ENCODE measurements around the gene DYNC1I2. TPM values are rescaled to one million over a fixed set of nuclear protein-coding genes. Genes with fewer than 3 reads are reported as not detected.
A peak's percentile ranks its signal among the peaks of the same experiment; 100 is the strongest.
"Not testable (repeated sequence)": the region's sequence is repeated elsewhere in the genome, so short reads cannot be mapped to it uniquely, and the experiment has no call there.

DYNC1I2 gene
- total RNA-seq, 1 donor from 2014 or later: 49.7 TPM

- Mint-ChIP-seq H3K27me3 (no peaks in the 10 kb centered on the region), H3K9me3 (peaks cover 6% of the 10 kb centered on the region), H3K27ac (no peak overlapping the region), H3K4me1 (no peaks in the 10 kb centered on the region), H3K36me3 (ENCODE audit: low read depth) (peaks cover 37% of the 10 kb centered on the region), H3K4me3 (no peak overlapping the region)
- intact Hi-C loops (cut with micrococcal nuclease): no loop called here
- DNase-seq: no peak
Measured at GRCh38 chr2:171771463-171771862, 84.2 kb downstream of the DYNC1I2 start.

DNA sequence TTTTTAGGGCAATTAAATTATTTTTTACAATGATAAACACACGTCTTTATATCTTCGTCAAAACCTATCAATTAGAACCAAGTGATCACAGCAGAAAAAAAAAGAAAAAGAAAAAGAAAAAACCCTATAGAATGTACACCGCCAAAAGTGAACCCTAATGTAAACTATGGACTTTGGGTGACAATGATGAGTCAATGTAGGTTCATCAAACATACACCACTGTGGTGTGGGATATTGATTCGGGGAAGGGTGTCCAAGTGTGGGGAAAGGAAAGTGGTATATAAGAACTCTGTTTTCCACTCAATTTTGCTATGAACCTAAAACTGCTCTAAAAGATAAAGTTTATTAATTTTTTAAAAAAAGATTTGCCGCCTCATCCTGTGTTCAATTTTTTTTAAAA lies 85.1 kb downstream of the DYNC1I2 start:
- intact Hi-C loops (cut with micrococcal nuclease): no loop called here
- no peak overlapping the region for H3K27ac Mint-ChIP-seq
- H3K4me3 Mint-ChIP-seq: no peak overlapping the region
- no peak for DNase-seq
- H3K27me3 Mint-ChIP-seq: no peaks in the 10 kb centered on the region
- H3K4me1 Mint-ChIP-seq: no peaks in the 10 kb centered on the region
- H3K9me3 Mint-ChIP-seq: peaks cover 6% of the 10 kb centered on the region
- H3K36me3 Mint-ChIP-seq (ENCODE audit: low read depth): peaks cover 36% of the 10 kb centered on the region

DNA sequence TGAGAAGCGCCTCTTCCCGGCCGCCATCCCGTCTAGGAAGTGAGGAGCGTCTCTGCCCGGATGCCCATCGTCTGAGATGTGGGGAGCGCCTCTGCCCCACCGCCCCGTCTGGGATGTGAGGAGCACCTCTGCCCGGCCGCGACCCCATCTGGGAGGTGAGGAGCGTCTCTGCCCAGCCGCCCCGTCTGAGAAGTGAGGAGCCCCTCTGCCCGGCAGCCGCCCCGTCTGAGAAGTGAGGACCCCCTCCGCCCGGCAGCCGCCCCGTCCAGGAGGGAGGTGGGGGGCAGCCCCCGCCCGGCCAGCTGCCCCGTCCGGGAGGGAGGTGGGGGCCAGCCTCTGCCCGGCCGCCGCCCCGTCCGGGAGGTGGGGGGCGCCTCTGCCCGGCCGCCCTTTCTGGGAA lies 87.3 kb downstream of the DYNC1I2 start:
- H3K27ac Mint-ChIP-seq; DNase-seq; H3K27me3 Mint-ChIP-seq; intact Hi-C loops (cut with micrococcal nuclease); H3K4me1 Mint-ChIP-seq; H3K4me3 Mint-ChIP-seq; H3K9me3 Mint-ChIP-seq: not testable (repeated sequence)
- peaks cover 38% of the 10 kb centered on the region for H3K36me3 Mint-ChIP-seq (ENCODE audit: low read depth)

GRCh38 chr2:171778515-171778914 lies 91.2 kb downstream of the DYNC1I2 start:
- H3K4me1 Mint-ChIP-seq: no peaks in the 10 kb centered on the region
- H3K9me3 Mint-ChIP-seq: peaks cover 6% of the 10 kb centered on the region
- intact Hi-C loops (cut with micrococcal nuclease): no loop called here
- no peaks in the 10 kb centered on the region for H3K27me3 Mint-ChIP-seq
- peak; percentile 47 for DNase-seq
- H3K27ac Mint-ChIP-seq: no peak overlapping the region
- no peak overlapping the region for H3K4me3 Mint-ChIP-seq
- H3K36me3 Mint-ChIP-seq (ENCODE audit: low read depth): peaks cover 34% of the 10 kb centered on the region

GRCh38 chr2:171785450-171785849 lies 98.2 kb downstream of the DYNC1I2 start:
- Mint-ChIP-seq H3K27me3 (no peaks in the 10 kb centered on the region), H3K36me3 (ENCODE audit: low read depth) (peaks cover 51% of the 10 kb centered on the region), H3K4me1 (no peaks in the 10 kb centered on the region), H3K27ac (no peak overlapping the region), H3K9me3 (no peaks in the 10 kb centered on the region), H3K4me3 (no peak overlapping the region)
- DNase-seq: no peak
- intact Hi-C loops (cut with micrococcal nuclease): no loop called here

DNA sequence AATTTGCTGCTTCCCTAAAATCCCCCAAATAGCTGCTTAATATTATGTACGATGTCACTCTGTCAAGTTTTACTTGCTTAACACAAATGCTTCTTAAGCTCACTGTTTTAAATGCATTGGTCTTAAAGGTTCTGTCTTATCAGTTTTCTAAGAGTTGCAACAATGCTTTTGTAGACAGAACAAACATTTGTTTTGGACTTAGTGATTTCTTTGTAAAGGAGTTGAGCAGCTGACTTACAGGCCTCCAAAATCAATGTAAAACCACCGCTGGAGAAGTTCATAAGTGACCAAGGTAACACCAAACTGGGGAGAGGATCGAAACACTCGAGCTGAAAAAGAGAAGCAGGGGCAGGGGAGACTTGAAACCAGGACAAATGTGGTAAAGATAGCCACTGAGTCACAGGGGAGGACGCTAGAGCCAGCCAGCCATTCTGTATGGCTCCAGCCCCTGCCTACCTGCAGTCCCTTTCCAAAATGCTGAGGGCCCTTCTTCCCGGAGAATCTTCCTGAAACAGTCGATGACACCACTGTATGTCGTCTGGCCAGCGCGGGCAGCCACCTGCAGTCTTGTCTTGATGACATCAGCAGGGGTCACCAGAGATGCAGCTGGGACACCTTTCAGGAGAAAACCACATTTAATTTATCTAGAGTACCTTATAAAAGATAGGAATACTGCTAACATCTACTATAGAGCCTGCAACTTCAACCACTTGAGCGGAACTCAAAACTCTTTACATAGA lies 100.2 kb downstream of the DYNC1I2 start:
- H3K36me3 Mint-ChIP-seq (ENCODE audit: low read depth): peaks cover 53% of the 10 kb centered on the region
- no peak overlapping the region for H3K27ac Mint-ChIP-seq
- intact Hi-C loops (cut with micrococcal nuclease): no loop called here

GRCh38 chr2:171788316-171788993 lies 101.2 kb downstream of the DYNC1I2 start:
- Mint-ChIP-seq H3K36me3 (ENCODE audit: low read depth) (peaks cover 52% of the 10 kb centered on the region), H3K27ac (peak overlapping the region; percentile 66), H3K27me3 (no peaks in the 10 kb centered on the region), H3K9me3 (no peaks in the 10 kb centered on the region), H3K4me1 (peaks cover under 1% of the 10 kb centered on the region), H3K4me3 (no peak overlapping the region)
- intact Hi-C loops (cut with micrococcal nuclease): no loop called here
- no peak for DNase-seq

More for the DNA sequence above, 100.2 kb downstream of the DYNC1I2 start:
- Mint-ChIP-seq H3K4me3 (no peak overlapping the region), H3K9me3 (no peaks in the 10 kb centered on the region), H3K4me1 (no peaks in the 10 kb centered on the region), H3K27me3 (no peaks in the 10 kb centered on the region)
- DNase-seq: no peak

GRCh38 chr2:171789956-171790355 lies 102.7 kb downstream of the DYNC1I2 start:
- Mint-ChIP-seq H3K4me1 (peaks cover 12% of the 10 kb centered on the region), H3K36me3 (ENCODE audit: low read depth) (peaks cover 49% of the 10 kb centered on the region), H3K9me3 (no peaks in the 10 kb centered on the region), H3K27ac (no peak overlapping the region), H3K27me3 (no peaks in the 10 kb centered on the region), H3K4me3 (no peak overlapping the region)
- no peak for DNase-seq
- intact Hi-C loops (cut with micrococcal nuclease): loop anchor here (10.0 kb wide), 2 partner anchors 65 to 135 kb away; partner anchors contain the start of gene HAT1

GRCh38 chr2:171791361-171791760 lies 104.1 kb downstream of the DYNC1I2 start:
- Mint-ChIP-seq H3K27ac (no peak overlapping the region), H3K4me1 (peaks cover 15% of the 10 kb centered on the region), H3K27me3 (no peaks in the 10 kb centered on the region), H3K4me3 (no peak overlapping the region), H3K36me3 (ENCODE audit: low read depth) (peaks cover 42% of the 10 kb centered on the region), H3K9me3 (no peaks in the 10 kb centered on the region)
- intact Hi-C loops (cut with micrococcal nuclease): loop anchor here (10.0 kb wide), 2 partner anchors 67 to 133 kb away; partner anchors contain the start of gene HAT1
- no peak for DNase-seq

DNA sequence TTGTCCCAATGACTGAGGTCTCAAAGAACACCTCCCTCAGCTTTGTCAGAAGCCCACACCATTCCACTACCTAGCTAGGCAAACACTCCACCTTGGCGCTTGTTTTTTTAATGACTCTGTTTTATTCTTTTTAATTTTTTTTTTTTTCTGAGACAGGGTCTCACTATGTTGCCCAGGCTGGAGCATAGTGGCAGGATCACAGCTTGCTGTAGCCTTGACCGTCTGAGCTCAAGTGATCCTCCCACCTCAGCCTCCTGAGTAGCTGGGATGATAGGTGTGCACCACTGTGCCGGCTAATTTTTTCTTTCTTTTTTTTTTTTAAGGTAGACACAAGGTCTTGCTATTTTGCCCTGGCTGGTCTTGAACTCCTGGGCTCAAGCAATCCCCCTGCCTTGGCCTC lies 104.9 kb downstream of the DYNC1I2 start:
- H3K4me3 Mint-ChIP-seq: no peak overlapping the region
- no peak for DNase-seq
- H3K27ac Mint-ChIP-seq: no peak overlapping the region
- H3K27me3 Mint-ChIP-seq: no peaks in the 10 kb centered on the region
- intact Hi-C loops (cut with micrococcal nuclease): loop anchor here (10.0 kb wide), 2 partner anchors 67 to 133 kb away; partner anchors contain the start of gene HAT1
- H3K9me3 Mint-ChIP-seq: no peaks in the 10 kb centered on the region
- peaks cover 35% of the 10 kb centered on the region for H3K36me3 Mint-ChIP-seq (ENCODE audit: low read depth)
- peaks cover 15% of the 10 kb centered on the region for H3K4me1 Mint-ChIP-seq

DNA sequence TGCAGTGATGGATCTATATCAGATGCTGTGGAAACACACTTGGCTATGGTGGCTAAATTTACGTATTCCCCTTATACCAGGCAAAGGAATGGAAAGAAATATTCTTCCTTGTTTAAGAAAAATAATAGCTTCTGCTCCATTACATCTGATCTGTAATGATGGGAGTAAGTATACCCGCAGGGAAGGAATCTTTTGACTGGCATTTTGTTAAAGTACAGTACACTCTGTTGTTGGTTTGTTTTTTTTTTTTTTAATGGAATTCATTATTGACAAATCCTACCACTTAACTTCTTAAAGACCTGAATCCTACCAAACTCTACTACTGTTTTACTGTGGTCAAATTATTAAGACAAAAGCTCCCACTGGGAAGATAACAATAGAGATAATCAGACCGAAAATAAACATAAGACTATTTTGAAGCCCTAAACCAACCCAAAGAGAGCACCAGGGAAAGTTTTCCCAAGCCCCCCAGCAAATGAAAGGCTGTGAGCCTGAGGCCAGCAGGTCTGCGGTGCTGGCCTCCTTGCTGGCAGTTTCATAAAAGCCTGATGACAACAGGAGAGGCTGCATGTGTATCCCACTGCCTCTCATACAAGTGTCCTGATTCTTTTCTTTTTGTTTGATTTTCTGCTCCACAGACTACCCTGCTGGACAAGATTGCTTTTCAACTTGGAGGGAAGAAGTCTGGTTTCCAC lies 105.8 kb downstream of the DYNC1I2 start:
- Mint-ChIP-seq H3K4me3 (no peak overlapping the region), H3K9me3 (no peaks in the 10 kb centered on the region), H3K4me1 (peaks cover 15% of the 10 kb centered on the region), H3K27ac (no peak overlapping the region), H3K27me3 (no peaks in the 10 kb centered on the region), H3K36me3 (ENCODE audit: low read depth) (peaks cover 29% of the 10 kb centered on the region)
- DNase-seq: no peak
- intact Hi-C loops (cut with micrococcal nuclease): loop anchor here (10.0 kb wide), 2 partner anchors 68 to 132 kb away; partner anchors contain the start of gene HAT1

DNA sequence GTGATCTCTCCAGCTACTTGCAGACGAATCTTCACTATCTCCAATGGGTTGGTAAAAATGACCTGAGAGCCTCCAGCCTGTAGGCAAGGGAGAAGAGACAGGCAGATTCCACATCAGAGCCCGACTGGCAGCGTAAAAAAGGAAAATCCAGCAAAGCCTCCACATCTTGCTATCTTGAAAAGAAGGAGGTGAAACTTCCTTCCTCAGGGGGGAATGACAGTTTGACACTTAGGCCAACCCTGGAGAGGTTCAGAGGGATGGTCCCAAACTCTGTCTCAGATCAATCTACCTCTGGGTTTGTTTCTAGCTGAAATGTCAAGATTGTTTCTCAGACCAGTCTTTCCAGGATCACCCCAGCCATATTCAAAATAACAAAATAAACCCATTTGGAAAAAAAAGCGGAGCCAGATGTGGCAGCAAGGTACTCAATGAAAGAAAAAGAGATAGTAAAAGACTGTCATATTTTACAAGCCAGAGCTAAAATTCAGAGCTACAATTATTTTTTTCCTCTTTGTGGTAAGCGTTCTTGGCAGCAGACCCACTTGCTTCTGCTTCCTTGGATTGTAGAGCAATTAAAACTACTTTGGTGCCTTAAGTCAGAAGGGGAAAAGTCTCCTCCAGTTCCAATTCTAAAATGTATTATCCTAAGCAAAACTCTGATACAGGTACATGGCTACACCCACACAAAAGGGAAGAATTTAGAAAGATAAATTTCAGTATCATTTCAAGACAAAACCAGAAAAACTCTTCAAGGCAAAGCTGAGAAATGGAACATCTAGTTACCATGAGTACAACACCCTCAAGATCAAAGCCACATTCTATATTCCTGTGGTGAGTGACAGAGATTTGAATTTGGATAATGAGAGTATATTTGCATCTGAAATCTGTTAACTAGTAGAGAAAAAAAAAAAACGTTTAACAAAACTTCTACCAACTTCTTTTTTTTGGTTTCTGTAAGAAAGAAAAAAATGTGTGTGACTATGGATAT lies 106.7 kb downstream of the DYNC1I2 start:
- Mint-ChIP-seq H3K4me1 (peaks cover 23% of the 10 kb centered on the region), H3K27me3 (no peaks in the 10 kb centered on the region), H3K4me3 (no peak overlapping the region), H3K36me3 (ENCODE audit: low read depth) (peaks cover 27% of the 10 kb centered on the region), H3K9me3 (no peaks in the 10 kb centered on the region), H3K27ac (peak overlapping the region; percentile 59)
- no peak for DNase-seq
- intact Hi-C loops (cut with micrococcal nuclease): loop anchor here (10.0 kb wide), 2 partner anchors 69 to 131 kb away; partner anchors contain the start of gene HAT1

- no peak overlapping the region for H3K27ac Mint-ChIP-seq
- no peaks in the 10 kb centered on the region for H3K9me3 Mint-ChIP-seq
- intact Hi-C loops (cut with micrococcal nuclease): loop anchor here (10.0 kb wide), 2 partner anchors 70 to 130 kb away; partner anchors contain the start of gene HAT1
- H3K27me3 Mint-ChIP-seq: no peaks in the 10 kb centered on the region
- no peak overlapping the region for H3K4me3 Mint-ChIP-seq
- no peak for DNase-seq
- peaks cover 28% of the 10 kb centered on the region for H3K4me1 Mint-ChIP-seq
- H3K36me3 Mint-ChIP-seq (ENCODE audit: low read depth): peaks cover 31% of the 10 kb centered on the region
Measured at GRCh38 chr2:171794918-171795317, 107.6 kb downstream of the DYNC1I2 start.
